HG02884 (cell line): ENCODE measurements around the gene SLC14A1.

Experiments used
- ATAC-seq: cut with Tn5 transposase; IDR thresholded peaks from one replicate; pipeline ENCODE4 v1.9.1; 2021; ENCODE audit warnings: mild to moderate bottlenecking, moderate library complexity; ENCODE audit not compliant: unreplicated experiment

The SLC14A1 gene

DNA sequence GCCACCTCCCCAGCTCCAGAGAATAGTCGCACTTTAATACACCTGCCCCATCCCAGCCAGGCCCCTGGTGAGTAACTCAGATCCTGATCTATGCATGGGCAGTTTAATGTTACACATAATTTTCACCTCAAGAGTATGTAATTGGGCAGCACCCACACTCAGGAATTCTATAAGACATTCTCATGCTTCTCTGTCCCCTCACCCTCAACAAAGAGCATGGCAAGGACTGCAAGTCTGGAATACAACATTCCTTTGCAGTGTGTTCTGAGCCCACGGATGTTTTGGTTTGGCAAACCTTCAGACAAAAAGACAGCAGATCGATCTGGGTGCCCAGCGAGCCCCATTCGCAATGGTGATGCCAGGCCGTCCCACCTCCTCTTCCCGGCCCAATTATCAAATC is 4.9 kb upstream of the SLC14A1 start:
- no peak for ATAC-seq

DNA sequence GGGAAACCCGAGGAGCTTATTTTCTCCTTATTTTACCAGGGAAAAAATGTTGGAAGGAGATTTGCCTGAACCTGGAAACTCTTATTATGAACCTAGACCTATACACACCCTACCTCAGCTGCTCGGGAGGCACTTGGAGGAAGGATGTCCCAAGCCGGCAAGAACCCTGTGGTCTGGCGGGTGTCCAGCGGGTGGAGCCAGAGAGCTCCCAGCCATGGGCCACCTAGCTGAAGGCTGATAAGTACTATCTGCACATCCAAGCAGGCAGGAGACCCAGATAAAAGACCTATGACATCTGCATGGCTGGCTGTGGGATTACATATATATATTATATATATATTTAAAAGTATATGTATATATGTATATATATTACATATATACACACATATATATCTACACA is 1.1 kb upstream of the SLC14A1 start:
- ATAC-seq = peak; percentile 95

DNA sequence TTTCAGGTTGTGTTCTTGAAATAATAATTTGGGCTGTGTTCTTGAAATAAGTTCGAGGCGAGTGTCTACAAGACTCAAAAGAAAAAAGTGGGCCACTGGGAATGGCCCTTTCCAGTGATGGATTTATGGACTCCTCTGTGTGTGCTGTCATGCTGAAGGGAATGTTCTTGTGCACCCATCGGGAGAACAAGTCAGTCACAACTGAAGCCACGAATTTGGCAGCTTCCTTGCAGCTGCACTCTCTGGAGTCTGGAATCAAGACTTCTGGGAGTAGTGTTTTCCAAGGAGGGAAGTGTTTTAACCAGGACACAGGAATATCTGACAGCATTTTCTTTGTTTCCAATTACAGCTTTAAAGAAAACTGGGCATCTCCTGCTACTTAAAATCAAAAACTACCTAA is 620 bp downstream of the SLC14A1 start:
- ATAC-seq = no peak

GRCh38 chr18:45725336-45725735 is 1.4 kb downstream of the SLC14A1 start:
- no peak for ATAC-seq

DNA sequence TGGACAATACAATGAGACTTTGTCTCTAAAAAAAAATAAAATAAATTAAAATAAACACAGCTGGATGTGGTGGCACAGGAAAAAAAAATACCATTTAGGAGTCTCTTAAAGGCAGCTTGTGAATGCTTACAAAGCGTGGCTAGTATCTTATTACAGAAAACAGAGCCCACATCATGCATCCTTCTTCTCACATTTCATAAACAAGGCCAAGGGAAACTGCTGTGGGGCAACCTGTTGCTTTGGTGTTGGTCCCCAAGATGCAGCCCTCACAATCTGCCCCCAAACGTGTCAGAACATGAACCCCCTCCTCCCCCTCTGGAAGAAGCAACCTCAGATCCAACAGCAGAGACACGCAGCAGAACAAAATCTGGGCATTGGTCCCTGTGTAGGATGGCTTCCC is 2.6 kb downstream of the SLC14A1 start:
- ATAC-seq = no peak

DNA sequence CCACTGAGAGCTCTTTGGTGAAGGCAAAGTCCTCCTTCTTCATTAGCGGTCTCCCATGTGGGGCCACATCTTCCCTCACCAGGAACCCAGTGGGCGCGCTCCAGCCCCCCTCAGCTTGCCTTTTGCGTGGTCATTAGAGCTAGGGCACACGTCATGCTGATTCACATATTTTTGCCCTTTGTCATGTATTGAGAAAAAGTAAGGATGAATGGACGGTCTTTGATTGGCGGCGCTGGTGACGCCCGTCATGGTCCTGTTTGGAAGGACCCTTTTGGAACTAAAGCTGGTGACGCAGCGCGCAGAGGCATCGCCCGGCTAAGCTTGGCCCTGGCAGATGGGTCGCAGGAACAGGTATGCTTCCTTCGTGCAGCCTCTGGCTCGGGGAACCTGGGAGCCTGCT is 3.1 kb downstream of the SLC14A1 start:
- ATAC-seq = no peak

DNA sequence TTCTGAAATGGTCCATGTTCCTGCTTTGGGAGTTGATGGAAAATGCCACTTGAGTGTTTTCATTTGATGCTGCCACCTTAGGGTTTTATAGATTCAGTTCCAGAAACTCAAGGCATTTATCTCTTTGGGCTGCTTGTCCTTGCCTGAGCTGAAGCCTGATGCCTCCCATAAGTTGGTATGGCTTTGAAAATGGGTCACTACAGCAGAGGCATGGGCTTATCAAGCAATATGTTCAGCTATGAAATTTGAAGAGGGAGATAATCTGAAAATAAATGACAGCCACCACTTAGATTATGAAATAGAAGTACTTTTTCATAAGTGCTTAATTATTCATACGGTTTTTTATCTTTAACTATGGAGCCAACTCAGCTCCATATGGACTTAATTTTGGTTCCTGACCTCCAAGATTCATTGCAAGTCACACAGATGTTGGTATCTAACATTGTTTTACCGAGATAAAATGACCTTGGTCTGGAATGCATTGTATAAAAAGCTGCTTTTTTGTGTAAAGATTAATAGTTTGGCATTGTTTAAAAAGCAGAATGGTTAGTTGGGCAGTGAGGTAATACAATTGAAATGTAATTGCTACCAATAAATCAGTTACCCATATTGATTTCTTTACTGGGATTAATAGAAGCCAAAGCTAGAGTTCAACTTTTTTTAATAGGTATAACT is 4.5 kb downstream of the SLC14A1 start:
- no peak for ATAC-seq

- no peak for ATAC-seq
These were observed 7.0 kb downstream of the SLC14A1 start for GRCh38 chr18:45730832-45731575.

DNA sequence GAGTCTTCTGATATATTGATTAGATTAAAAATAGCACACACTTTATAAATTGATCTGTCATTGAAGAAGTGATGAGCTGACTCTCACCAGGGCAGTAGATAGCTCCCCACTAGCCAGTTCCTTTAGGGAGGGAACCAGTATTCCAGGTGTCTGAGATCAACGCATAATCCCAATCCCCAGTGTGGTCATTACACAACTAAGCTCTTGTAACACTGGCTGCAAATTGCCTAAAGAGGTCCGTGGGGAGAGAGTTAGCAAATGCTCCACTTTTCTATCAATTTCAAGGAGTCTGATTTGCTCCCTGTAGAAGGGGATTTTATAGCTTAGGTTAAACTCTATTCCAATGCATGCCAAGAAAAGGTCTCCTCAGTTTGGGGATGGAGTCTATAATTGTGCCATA is 7.7 kb downstream of the SLC14A1 start:
- no peak for ATAC-seq

DNA sequence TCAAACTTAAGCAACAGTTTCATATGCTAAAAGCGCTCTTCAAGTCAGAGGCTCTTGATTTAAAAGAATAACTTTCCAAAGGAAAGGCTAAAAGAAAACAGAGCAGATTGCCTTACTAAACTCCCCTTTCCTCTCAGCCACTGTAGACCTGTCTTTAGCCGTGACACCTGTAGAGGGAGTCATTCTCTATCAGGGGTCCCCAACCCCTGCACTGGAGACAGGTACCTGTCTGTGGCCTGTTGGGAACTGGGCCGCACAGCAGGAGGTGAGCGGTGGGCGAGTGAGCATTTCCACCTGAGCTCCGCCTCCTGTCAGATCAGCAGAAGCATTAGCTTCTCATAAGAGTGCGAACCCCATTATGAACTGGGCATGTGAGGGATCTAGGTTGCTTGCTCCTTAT is 9.6 kb downstream of the SLC14A1 start:
- ATAC-seq = no peak

GRCh38 chr18:45734505-45734904 is 10.5 kb downstream of the SLC14A1 start:
- ATAC-seq = no peak

- no peak for ATAC-seq
These were observed 11.0 kb downstream of the SLC14A1 start for GRCh38 chr18:45734944-45735343.

- no peak for ATAC-seq
These were observed 14.7 kb downstream of the SLC14A1 start for GRCh38 chr18:45738660-45739059.

DNA sequence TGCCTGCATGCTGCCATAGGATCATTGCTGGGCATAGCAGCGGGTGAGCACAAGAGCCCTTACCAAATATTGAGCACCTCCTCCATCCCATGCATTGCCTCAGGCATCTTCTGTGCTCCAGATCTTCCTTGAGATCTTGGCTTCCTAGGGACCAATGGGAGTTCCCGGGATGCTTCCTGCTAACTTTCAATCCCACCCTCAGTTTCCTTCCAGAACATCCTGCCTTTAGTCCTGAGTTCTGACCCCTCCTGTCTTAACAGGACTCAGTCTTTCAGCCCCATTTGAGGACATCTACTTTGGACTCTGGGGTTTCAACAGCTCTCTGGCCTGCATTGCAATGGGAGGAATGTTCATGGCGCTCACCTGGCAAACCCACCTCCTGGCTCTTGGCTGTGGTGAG is 15.3 kb downstream of the SLC14A1 start:
- ATAC-seq = no peak

DNA sequence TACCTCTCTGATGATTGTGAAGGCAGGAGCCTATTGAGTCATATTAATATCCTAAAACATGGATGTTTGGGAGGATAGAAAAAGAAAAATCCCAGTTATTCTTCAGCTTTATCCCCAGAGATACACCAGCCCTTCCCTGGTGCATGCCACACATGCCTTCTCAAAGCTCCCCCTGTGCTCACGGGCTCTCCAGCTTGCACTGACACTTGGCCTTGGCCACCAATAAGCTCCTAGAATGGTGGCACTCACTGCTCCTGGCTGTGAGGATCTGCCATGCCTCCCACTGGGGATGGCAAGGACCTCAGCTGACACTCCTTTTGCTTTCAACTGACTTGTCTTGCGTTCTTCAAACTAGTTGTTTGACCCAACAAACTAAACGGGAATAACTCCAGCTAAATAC is 15.9 kb downstream of the SLC14A1 start:
- ATAC-seq = no peak

- no peak for ATAC-seq
These were observed 17.1 kb downstream of the SLC14A1 start for GRCh38 chr18:45741056-45741455.

DNA sequence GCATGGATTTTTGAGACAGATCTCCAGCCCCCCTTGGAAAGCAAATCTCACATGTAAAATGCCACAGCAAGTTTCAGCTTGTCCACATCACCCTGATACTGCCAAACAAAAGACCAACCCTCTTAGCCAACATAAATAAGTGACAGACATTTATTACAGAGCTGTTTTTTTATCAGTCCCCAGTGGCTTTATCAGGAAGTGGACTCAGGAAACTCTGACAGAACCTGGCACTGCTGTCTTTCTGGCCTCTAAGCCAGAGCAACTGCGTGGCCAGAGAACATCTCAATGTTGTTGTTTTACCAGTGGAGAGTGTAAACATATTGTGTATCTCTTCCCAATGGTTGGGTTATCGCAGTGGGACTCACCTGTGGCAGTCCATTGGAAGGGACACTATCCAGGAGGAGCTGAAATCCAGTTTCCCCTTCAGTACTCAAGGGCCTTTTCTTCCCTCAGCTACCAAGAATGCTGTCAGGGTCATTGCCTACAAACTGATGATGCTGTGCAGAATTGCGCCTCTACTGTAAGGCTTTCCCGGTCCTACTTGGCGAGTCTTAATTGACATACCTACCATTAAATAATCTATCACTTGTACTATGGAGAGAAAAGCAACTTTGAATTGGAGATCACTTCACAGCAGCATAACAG is 22.0 kb downstream of the SLC14A1 start:
- no peak for ATAC-seq

DNA sequence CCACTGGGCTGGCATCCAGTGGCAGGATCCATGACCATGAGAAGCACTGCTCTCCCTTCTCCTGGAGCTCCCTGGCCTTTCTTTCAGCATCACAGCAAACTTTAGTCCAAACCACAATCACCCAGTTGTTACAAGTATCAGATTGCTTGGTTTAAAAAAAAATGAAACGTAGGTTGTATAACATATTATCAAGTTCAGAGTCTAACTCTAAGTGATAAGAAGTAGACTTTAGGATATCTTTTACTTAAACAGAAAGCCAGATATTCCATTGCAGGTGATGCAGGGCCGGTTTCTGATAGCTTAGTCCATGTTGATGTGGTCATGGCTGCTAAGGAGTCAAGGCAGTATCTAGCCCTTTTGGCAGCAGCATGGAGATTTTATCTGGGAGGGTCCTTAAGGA is 24.5 kb downstream of the SLC14A1 start:
- no peak for ATAC-seq

DNA sequence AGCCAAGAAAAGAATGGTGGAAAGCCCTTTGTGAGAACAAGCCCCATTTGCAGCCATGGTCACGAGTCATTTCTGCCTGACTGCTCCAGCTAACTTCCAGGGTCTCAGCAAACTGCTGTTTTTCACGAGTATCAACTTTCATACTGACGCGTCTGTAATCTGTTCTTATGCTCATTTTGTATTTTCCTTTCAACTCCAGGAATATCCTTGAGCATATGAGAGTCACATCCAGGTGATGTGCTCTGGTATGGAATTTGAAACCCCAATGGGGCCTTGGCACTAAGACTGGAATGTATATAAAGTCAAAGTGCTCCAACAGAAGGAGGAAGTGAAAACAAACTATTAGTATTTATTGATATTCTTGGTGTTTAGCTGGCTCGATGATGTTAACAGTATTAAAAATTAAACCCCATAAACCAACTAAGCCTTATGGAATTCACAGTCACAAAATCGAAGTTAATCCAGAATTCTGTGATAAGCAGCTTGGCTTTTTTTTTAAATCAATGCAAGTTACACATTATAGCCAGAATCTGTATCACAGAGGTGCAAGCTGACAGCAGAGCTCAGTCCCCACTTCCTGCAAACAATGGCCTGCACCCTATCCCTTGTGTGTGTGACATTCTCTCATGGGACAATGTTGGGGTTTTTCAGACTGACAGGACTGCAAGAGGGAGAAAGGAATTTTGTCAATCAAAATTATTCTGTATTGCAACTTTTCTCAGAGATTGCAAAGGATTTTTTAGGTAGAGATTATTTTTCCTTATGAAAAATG is 26.1 kb downstream of the SLC14A1 start:
- no peak for ATAC-seq

DNA sequence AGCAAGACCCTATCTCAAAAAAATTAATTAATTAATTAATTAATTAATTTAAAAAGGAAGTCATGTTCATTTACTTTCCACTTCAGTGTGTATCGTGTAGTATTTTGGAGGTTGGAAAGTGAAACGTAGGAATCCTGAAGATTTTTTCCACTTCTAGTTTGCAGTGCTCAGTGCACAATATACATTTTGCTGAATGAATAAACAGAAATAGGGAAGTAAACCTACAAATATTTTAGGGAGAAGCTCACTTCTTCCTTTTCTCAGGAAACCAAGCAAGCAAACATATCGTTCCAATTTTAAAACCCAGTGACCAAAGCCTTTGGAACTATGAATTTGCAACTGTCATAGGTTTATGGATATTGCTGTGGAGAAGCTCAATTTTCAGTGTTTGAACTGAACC is 27.8 kb downstream of the SLC14A1 start:
- no peak for ATAC-seq

DNA sequence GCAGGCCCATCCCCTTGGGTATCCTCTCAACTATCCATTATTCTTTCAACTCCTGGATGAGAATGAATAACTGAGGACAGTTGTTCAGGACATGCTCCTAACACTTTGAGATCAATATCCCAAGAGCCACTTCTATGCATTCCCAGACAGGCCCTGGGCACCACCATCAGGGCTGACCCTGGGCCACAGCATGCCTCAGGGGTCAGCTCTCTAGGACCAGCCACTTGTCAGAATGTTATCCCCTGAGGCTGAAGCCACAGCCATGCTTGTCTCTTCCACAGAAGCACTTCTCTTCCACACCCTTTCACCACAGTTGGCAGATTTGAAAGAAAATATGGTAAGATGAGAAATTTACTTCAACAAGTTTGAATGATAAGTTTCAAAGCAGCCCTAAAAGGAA is 28.7 kb downstream of the SLC14A1 start:
- no peak for ATAC-seq
